Chondrocyte (in vitro differentiated cells): ENCODE measurements around the gene FAM50B. TPM values are rescaled to one million over a fixed set of nuclear protein-coding genes. Genes with fewer than 3 reads are reported as not detected.

Source experiments
- DNase-seq: peaks from one replicate; pipeline ENCODE4 v3.0.0; 2021; ENCODE audit warnings: mixed read lengths, low spot score
- H3K27ac Mint-ChIP-seq: one replicate; pipeline ENCODE4 v1.8.0; 2021; ENCODE audit warnings: mild to moderate bottlenecking, moderate library complexity, mixed read lengths; ENCODE audit not compliant: unreplicated experiment
- H3K27me3 Mint-ChIP-seq: 2 replicates; pipeline ENCODE4 v1.8.0; 2021; ENCODE audit warnings: low read depth, mixed read lengths
- H3K36me3 Mint-ChIP-seq: 2 replicates; pipeline ENCODE4 v1.8.0; 2021; ENCODE audit warnings: low read depth, mixed read lengths
- H3K4me1 Mint-ChIP-seq: 2 replicates; pipeline ENCODE4 v1.8.0; 2021; ENCODE audit warnings: low read depth, mild to moderate bottlenecking, mixed read lengths
- H3K4me3 Mint-ChIP-seq: one replicate; pipeline ENCODE4 v1.8.0; 2021; ENCODE audit warnings: mild to moderate bottlenecking, moderate library complexity, mixed read lengths; ENCODE audit not compliant: unreplicated experiment
- H3K9me3 Mint-ChIP-seq: 2 replicates; pipeline ENCODE4 v1.8.0; 2021; ENCODE audit warnings: low read depth, mixed read lengths
- CTCF ChIP-seq: fragments of 200-600 bp; sonication (generic); IDR thresholded peaks from 2 replicates; pipeline ENCODE4 v1.5.0; 2021; ENCODE audit warnings: antibody characterized with exemption, mild to moderate bottlenecking, moderate library complexity
- total RNA-seq: library from RNA; stranded (reverse); gene quantifications from 3 replicates; pipeline ENCODE4 v1.2.1, GENCODE V29; 2021

FAM50B gene
- total RNA-seq, 1 donor from 2014 or later: 1.8 TPM

DNA sequence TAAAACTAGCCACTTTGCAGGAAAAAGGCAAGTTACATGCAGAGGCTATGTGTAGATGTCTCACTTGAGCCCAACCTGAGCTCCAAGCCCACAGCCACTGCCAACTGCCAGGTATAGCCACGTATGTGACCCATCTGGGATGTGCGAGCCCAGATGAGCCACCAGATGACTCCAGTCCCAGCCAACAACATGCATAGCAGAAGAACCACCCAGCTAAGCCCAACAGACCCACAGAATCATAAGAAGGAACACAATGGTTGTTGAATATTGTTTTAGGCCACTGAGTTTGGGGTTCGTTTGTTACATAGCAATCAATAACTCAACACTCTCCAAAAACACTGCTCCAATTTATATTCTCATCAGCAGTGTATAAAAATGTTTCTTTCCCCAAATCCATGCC lies 16.3 kb downstream of the FAM50B start:
- Mint-ChIP-seq H3K4me3 (no peak overlapping the region), H3K27ac (no peak overlapping the region), H3K4me1 (peaks cover 30% of the 10 kb centered on the region), H3K9me3 (peaks cover 3% of the 10 kb centered on the region), H3K27me3 (no peaks in the 10 kb centered on the region), H3K36me3 (peaks cover 1% of the 10 kb centered on the region)
- no peak for TF ChIP-seq CTCF
- DNase-seq: no peak

DNA sequence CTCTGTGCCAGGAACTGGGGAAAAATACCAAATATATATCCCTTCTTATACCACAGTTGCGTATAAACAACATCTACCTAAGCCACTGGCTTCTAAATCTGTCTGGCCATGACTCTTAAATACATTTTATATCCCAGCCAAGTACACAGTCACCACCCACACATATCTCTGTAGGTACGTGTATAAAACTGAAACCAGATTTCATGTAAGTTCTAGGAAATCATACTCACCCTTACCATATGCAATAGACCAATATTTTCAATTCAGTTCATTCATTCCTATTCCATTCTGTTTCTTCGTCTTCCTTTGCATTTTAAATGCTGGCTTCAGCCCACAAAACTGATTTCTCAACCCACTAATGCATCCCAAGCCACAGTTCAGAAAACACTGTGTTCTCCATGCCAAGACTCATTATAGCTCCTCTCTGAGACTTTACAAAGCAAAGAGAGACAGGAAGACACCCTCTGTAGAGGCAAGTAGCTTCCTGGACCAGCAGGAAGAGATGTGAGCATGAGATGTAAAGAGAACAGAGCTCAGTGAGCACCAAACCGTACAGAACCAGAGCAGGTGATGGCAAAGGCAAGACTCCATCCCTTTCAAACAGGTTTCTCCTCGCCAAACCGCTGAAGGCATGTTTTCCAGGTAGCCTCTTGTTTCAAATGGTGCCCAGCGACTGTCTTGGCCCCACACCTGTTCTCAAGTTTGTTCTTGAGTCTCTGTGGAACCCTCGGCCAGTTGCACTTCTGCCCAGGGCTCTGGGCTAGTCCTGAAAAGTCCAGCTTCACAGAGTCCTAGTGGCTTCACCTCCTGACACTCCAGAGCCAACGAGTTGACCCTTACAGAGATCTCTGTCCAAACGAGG lies 18.7 kb downstream of the FAM50B start:
- DNase-seq: no peak
- Mint-ChIP-seq H3K36me3 (no peaks in the 10 kb centered on the region), H3K9me3 (no peaks in the 10 kb centered on the region), H3K27ac (no peak overlapping the region), H3K27me3 (no peaks in the 10 kb centered on the region), H3K4me1 (peaks cover 31% of the 10 kb centered on the region), H3K4me3 (no peak overlapping the region)
- no peak for TF ChIP-seq CTCF

DNA sequence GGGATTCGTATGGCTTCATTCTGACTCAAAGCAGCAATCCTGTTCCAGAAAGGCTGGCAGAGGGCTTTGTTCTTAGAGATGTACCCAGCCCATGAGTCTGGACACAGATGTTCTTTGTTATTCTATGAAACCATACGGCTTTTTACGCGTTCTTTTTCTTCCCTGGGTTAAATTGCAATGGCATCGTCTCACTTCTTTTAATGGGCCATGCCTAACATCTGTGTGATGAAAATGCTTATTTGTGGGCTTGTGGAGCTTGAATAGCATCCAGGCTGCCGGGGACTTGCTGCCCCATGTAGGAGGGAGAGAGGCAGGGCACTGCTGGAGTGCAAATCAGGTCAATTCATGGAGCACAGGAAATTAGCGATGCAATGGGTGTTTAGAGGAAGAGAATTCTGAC lies 19.4 kb downstream of the FAM50B start:
- no peaks in the 10 kb centered on the region for H3K27me3 Mint-ChIP-seq
- peaks cover 33% of the 10 kb centered on the region for H3K4me1 Mint-ChIP-seq
- H3K27ac Mint-ChIP-seq: peak overlapping the region; percentile 52
- TF ChIP-seq CTCF: peak; percentile 41
- H3K36me3 Mint-ChIP-seq: no peaks in the 10 kb centered on the region
- H3K9me3 Mint-ChIP-seq: no peaks in the 10 kb centered on the region
- no peak overlapping the region for H3K4me3 Mint-ChIP-seq
- no peak for DNase-seq

DNA sequence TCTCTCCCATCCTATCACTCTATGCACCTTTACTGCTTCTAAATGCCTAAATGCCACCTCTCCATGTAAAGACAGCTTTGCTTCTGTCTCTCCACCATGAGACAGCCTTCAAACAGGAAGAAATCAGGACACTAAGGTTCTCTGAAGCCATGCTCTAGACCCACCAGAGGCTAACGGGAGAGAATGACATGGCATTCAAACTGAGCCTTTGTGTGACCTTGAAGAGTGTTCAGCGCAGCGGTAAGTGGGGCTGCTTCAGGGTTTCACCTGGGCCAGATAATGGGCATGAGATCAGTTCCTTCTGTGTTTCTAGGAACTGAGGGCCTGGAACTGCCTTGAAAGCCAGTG lies 20.1 kb downstream of the FAM50B start:
- DNase-seq: no peak
- no peaks in the 10 kb centered on the region for H3K9me3 Mint-ChIP-seq
- no peak overlapping the region for H3K27ac Mint-ChIP-seq
- no peaks in the 10 kb centered on the region for H3K36me3 Mint-ChIP-seq
- no peak for TF ChIP-seq CTCF
- H3K4me1 Mint-ChIP-seq: peaks cover 41% of the 10 kb centered on the region
- no peaks in the 10 kb centered on the region for H3K27me3 Mint-ChIP-seq
- no peak overlapping the region for H3K4me3 Mint-ChIP-seq

GRCh38 chr6:3869632-3870527 lies 20.7 kb downstream of the FAM50B start:
- Mint-ChIP-seq H3K4me3 (no peak overlapping the region), H3K27me3 (no peaks in the 10 kb centered on the region), H3K9me3 (no peaks in the 10 kb centered on the region), H3K36me3 (no peaks in the 10 kb centered on the region), H3K27ac (no peak overlapping the region), H3K4me1 (peaks cover 45% of the 10 kb centered on the region)
- no peak for DNase-seq
- TF ChIP-seq CTCF: no peak
